ENCODE measurements around the gene OPTC. TPM values are rescaled to one million over a fixed set of nuclear protein-coding genes. Genes with fewer than 3 reads are reported as not detected.
A peak's percentile ranks its signal among the peaks of the same experiment; 100 is the strongest.
"Not testable (repeated sequence)": the region's sequence is repeated elsewhere in the genome, so short reads cannot be mapped to it uniquely, and the experiment has no call there.

Gene OPTC, protein sequence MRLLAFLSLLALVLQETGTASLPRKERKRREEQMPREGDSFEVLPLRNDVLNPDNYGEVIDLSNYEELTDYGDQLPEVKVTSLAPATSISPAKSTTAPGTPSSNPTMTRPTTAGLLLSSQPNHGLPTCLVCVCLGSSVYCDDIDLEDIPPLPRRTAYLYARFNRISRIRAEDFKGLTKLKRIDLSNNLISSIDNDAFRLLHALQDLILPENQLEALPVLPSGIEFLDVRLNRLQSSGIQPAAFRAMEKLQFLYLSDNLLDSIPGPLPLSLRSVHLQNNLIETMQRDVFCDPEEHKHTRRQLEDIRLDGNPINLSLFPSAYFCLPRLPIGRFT
- not detected in 2 replicates for total RNA-seq (2014; rRNA removed; shearing (Covaris generic))

- no peak for DNase-seq (ENCODE audit: low read depth)
Observed at GRCh38 chr1:203493901-203494300, at the start of gene OPTC. TSS of gene OPTC (plus strand) at chr1:203494153. CDS start at chr1:203496006, 1,853 bp downstream.

- no peak for DNase-seq (ENCODE audit: low read depth)
Observed at GRCh38 chr1:203444171-203444576, 49.8 kb upstream of the OPTC start.

DNA sequence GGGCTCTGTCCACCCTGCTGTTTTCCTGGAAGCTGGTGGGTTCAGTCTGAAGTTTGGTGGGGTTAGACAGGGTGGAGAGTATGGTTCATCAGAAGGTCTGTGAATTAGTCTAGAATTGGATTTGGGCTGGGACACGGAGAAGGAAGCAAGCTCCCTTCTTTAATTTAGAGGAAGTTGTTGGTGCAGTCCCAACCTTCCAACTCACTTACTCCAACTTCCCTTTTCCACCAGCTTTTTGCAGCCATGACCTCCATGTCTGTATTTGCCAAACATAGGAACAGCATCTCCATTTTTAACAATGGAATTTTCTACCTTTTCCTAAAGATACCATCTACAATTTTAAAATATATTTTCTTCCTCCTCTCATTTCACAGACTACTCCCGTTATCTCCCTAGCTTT is 46.8 kb upstream of the OPTC start:
- DNase-seq (ENCODE audit: low read depth): no peak

DNA sequence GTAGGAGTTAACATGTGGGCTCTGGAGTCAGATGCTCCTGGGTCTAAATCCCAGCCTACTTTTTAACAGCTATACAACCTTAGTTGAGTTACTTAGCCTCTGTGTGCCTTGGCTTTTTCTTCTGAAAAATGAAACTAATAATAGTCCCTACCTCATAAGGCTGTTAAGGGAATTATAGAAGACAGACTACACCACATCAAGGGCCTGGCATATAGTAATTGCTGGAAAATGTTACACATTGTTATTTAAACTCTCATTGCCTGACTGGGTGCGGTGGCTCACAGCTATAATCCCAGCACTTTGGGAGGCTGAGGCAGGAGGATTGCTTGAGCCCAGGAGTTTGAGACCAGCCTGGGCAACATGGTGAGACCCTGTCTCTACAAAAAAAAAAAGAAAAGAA is 46.4 kb upstream of the OPTC start:
- DNase-seq (ENCODE audit: low read depth): not testable (repeated sequence)

DNA sequence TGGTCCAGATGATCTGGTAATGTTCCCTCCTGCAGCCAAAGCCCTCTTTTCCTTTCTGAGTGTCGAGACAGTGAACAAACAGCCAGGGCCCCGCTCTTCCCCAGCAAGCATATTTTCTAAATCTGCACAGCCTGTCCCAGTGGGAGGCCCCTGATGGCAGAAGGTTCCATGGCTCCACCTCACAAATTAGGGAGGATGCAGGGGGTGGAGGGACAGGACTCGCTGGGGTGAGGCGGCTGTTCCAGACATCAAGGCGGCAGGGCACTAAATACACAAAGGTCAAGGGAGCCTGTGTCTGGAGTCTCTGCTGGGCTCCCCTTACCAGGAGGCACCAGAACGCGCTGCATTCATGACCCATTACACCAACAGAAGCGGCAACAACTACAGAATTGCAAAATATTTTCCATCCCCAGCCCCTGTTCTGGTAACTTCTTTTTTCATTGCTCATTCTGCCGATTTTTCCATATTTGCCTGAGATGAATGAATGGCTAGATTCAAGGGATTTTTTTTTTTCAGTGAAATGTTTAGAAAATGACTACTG is 45.4 kb upstream of the OPTC start:
- DNase-seq (ENCODE audit: low read depth): peak; percentile 15

- DNase-seq (ENCODE audit: low read depth): no peak
Observed at GRCh38 chr1:203450001-203450400, 44.0 kb upstream of the OPTC start.

- no peak for DNase-seq (ENCODE audit: low read depth)
Observed at GRCh38 chr1:203450479-203451149, 43.3 kb upstream of the OPTC start.

DNA sequence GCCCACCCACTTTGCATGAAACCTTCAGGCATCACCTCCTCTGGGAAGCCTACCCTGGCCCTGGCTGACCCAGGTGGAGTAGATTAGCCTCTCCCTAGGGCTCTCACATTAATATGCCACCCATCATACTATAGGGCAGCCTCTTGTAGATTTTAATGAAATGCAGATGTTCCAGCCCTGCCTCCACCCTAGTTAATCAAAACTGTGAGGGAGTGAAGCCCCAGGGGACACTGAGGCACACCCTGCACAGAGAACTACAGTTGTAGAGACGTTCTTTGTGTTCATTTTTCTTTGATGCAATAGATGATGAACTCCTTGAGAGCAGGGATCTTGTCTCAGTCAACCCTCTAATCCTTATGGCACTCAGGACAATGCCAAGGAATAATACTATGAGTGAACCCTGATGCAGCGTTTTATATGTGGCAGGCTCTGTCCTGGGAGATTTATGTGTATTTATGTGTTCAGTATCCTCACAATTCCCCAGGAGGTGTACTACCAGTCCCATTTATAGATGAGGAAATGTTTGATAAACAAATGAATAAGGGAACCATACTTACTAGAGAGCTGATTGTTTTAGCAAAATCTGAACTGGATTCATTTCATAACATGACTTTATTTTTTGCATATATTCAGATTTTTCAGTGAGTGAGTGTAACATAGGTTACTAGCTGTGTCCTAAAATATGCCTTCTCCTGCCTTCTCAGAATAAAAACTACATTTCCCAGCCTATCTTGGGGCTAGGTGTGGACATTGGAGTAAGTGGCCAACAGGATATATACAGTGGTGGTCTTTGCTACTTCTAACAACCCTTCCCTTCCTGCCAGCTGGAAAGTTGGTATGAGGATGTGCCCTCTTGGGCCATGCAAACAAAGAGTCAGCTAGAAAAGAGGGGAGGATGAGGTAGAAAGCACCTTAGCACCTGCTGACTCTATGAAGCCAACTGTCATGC is 41.8 kb upstream of the OPTC start:
- no peak for DNase-seq (ENCODE audit: low read depth)

DNA sequence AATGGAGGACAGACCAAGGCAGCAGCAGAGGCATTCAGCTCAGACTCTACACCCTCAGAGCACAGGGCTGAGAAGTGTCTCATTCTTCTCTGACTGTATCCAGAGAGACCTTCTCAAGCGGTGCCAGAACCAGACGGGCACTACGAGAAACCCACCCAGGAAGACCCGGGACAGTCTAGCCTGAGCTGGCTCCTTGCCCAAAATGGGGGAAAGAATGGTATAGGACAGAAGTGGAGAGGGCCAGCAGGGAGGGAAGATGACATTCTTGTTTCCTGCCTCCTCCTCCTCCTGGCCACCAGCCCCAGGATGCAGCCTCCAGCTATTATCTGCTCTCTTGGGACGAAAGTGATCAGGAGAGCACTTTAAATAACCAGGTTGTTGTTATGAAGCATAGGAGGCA is 40.9 kb upstream of the OPTC start:
- no peak for DNase-seq (ENCODE audit: low read depth)

- DNase-seq (ENCODE audit: low read depth): no peak
Observed at GRCh38 chr1:203453616-203454015, 40.3 kb upstream of the OPTC start.

DNA sequence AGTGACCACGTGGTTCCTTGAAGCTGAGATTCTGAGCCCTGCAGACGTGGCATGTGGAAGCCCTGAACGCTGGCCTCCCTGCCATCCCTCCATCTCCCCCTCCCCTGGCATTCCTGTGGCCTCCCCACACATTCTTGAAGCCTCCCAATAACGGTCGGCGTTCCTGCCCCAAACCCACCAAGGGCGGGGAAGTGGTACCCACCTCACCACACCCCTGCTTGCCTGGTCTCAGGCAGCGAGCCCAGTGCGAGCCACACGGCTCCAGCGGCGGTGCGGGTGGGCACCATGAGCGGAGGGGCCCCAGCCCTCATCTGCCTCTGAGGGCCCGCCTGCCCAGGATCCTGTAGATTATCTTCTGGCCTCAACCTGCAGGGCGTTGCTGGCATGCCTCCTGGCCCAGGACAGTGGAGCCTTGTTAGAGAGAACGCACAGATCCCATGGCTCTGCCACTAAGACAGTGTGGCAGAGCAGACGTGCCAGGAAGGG is 38.9 kb upstream of the OPTC start:
- peak; percentile 68 for DNase-seq (ENCODE audit: low read depth)

- DNase-seq (ENCODE audit: low read depth): no peak
Observed at GRCh38 chr1:203455706-203456105, 38.2 kb upstream of the OPTC start.

- no peak for DNase-seq (ENCODE audit: low read depth)
Observed at GRCh38 chr1:203456577-203456976, 37.4 kb upstream of the OPTC start.

DNA sequence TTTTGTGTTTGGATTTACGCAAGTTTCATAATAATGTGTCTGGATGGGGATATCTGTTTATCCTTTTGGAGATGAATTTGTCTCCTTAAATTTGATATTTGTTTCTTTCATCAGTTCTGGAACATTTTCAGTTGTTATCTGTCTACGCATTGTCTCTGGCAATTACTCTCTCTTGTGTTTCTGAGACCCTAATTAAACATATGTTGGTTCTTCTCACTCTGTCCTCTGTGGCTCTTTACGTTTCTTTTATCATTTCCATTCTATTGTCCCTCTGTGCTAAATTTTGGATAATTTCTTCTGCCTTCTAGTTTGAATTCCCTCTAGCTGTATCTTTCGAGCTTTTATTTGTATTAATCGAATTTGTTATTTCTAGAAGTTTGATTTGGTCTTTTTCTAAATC is 35.9 kb upstream of the OPTC start:
- DNase-seq (ENCODE audit: low read depth): no peak

GRCh38 chr1:203459671-203460201 is 34.2 kb upstream of the OPTC start:
- DNase-seq (ENCODE audit: low read depth): no peak

GRCh38 chr1:203461717-203462116 is 32.2 kb upstream of the OPTC start:
- no peak for DNase-seq (ENCODE audit: low read depth)

DNA sequence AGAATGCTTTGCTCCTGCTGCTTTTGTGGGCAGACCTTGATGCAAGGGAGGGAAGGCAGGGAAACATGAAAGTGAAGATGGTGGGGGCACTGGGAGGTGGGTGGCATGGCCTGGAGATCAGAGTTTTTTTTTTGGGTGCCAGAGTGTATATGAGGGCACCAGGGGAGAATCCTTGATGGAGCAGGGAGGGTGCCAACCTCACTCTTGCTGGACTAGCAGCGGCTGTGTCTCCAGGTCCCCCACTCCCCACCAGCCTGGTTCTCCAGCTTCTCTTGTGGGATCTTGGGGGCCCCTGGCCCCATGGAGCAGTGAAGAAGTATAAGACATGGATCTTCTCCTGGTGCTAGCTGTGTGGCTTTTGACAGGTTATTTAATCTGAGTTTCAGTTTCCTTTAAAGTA is 31.8 kb upstream of the OPTC start:
- DNase-seq (ENCODE audit: low read depth): no peak

DNA sequence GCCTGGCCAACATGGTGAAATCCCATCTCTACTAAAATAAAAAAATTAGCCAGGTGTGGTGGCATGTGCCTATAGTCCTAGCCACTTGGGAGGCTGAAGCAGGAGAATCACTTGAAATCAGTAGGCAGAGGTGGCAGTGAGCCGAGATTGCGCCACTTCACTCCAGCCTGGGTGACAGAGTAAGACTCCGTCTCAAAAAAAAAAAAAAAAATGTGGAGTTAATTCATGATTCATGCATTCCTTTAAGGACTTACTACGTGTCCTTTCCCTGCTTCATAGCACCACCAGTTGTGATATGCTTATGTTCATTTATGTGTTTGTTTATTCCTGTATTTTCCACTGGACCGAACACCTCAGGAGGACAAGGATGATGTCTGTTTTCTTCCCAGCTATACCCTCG is 31.1 kb upstream of the OPTC start:
- DNase-seq (ENCODE audit: low read depth): peak; percentile 57

DNA sequence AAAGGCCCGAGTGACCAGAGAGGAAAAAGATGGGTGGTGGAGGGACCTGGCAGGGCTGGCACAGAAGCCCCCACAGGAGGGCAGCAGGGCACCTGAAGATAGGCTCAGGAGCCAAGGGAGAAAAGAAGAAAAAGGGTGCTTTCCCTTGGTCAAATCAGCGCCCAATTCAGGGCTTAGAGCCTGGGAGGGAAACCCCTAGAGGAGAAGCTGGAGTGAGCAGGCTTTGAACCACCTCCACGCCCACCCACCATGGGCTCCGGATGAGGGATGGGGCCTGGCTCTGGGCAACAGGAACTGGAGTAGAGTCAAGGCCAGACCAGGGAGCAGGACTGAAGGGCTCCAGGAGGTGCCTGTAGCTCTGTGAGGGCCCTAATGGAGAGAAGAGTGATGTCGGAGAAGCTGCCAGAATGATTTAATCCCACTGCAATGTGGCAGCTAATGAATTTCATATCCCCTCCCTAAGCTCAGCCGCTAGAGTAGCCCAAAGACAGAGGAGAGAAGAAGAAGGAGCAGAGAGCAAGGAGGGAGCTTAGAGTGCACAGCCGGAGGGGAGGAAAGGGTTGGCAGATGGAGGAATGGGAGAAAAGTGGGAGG is 30.4 kb upstream of the OPTC start:
- no peak for DNase-seq (ENCODE audit: low read depth)

GRCh38 chr1:203464226-203464625 is 29.7 kb upstream of the OPTC start:
- DNase-seq (ENCODE audit: low read depth): no peak

DNA sequence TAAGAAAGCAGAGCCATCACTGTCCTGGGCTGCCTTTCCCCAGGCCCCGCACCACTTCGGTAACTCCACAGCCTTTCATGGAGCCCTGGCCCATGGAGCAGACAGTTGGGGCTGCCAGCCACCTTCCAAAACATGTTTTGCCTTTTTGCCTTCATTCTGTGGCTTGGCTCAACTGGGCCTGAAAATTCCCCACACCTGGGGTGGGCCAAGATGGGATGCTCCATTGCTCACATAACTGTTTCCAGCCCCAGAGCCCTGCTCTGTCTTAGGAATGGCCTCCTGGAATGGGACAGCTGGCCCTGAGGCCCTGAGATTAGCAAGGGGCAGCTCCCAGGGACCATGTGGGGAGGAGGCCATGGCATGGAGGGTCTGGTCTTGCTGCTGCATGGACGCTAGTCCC is 29.2 kb upstream of the OPTC start:
- DNase-seq (ENCODE audit: low read depth): no peak
